ENCODE results near the gene TSPAN12. TPM values are rescaled to one million over a fixed set of nuclear protein-coding genes. Genes with fewer than 3 reads are reported as not detected.

Gene TSPAN12
- total and polyA plus RNA-seq, 2 donors (not counting 3 experiments of a cell fraction or from before 2014, with no cell fraction given) = 9.3 to 19.8 TPM

- ChIA-PET CTCF (interaction anchor here (0.9 to 2.4 kb wide), 2 partner anchors 8 to 22 kb away, joined by 4 to 11 read pairs; no protein-coding TSS in a partner anchor), POLR2A (no interaction called here)
- FAIRE-seq = no peak
- no peaks in the 10 kb centered on the region for H3K79me2 ChIP-seq (ENCODE audit: control insufficient read depth, insufficient read depth, low read length)
- H3K27ac ChIP-seq (ENCODE audit: insufficient read depth, low read depth, low read length) = no peak overlapping the region
- intact Hi-C loops (cut with micrococcal nuclease) (no loop called here), dilution Hi-C loops (cut with MboI; ENCODE audit: extremely low pct_ligation_motif_present, low sequenced_read_pairs) (no loop called here)
- H3K4me3 ChIP-seq (replicated peaks in 1 of 3; ENCODE audit: insufficient read depth in 1 of 3, low read depth in 1 of 3, low read length in 3 of 3) = no peak overlapping the region
- H2AFZ ChIP-seq (ENCODE audit: low read depth, low read length) = no peak overlapping the region
- TF ChIP-seq GATA2 (IDR thresholded peaks at IDR 0.05; ENCODE audit: insufficient read depth, insufficient read length, low read depth, low read length) (no peak), POLR2A (IDR thresholded peaks at IDR 0.05; ENCODE audit: low read depth, low read length) (no peak), FOS (IDR thresholded peaks at IDR 0.05; ENCODE audit: borderline replicate concordance, insufficient read depth, low read length) (no peak), EZH2 (IDR thresholded peaks at IDR 0.05; ENCODE audit: borderline replicate concordance, low read depth, low read length, severe bottlenecking) (no peak), MAX (IDR thresholded peaks at IDR 0.05; ENCODE audit: insufficient read depth, insufficient read length) (no peak), POLR2AphosphoS5 (IDR thresholded peaks at IDR 0.05; ENCODE audit: insufficient read depth, low read depth, low read length) (no peak), MYC (IDR thresholded peaks at IDR 0.05; ENCODE audit: low read depth, low read length) (no peak), JUN (IDR thresholded peaks at IDR 0.05; ENCODE audit: borderline replicate concordance, insufficient read depth, insufficient read length, low read depth) (no peak)
- no peak overlapping the region for H3K9ac ChIP-seq (replicated peaks; ENCODE audit: extremely low read depth, insufficient read depth, low read length)
- no peak for DNase-seq (ENCODE audit: low read depth, low spot score)
- no peaks in the 10 kb centered on the region for H3K9me3 ChIP-seq (replicated peaks; ENCODE audit: control insufficient read depth, insufficient read depth, low read length)
- H3K4me1 ChIP-seq (ENCODE audit: control insufficient read depth, extremely low read depth, insufficient read depth, low read length) = no peaks in the 10 kb centered on the region
- H4K20me1 ChIP-seq (replicated peaks; ENCODE audit: control insufficient read depth, extremely low read depth, insufficient read depth, low read length) = no peaks in the 10 kb centered on the region
- no peaks in the 10 kb centered on the region for H3K9me1 ChIP-seq (replicated peaks; ENCODE audit: control insufficient read depth, extremely low read depth, insufficient read depth, low read length)
- H3K36me3 ChIP-seq (ENCODE audit: control insufficient read depth in 2 of 2, extremely low read depth in 1 of 2, insufficient read depth in 2 of 2, low read length in 2 of 2) = no peaks in the 10 kb centered on the region
- no TSS peak for BruUV-seq (replicated peaks)
- H3K4me2 ChIP-seq (ENCODE audit: insufficient read depth, low read length) = no peak overlapping the region
- no peaks in the 10 kb centered on the region for H3K27me3 ChIP-seq (ENCODE audit: control insufficient read depth in 2 of 2, insufficient read depth in 2 of 2, low read length in 2 of 2)
Measured at GRCh38 chr7:120783721-120784120, 74.2 kb downstream of the TSPAN12 start.

- no peak for TF ChIP-seq GATA2 (IDR thresholded peaks at IDR 0.05; ENCODE audit: insufficient read depth, insufficient read length, low read depth, low read length)
- TF ChIP-seq FOS (IDR thresholded peaks at IDR 0.05; ENCODE audit: borderline replicate concordance, insufficient read depth, low read length) = no peak
- no peak for TF ChIP-seq EZH2 (IDR thresholded peaks at IDR 0.05; ENCODE audit: borderline replicate concordance, low read depth, low read length, severe bottlenecking)
- no peak for TF ChIP-seq MAX (IDR thresholded peaks at IDR 0.05; ENCODE audit: insufficient read depth, insufficient read length)
- no peak for TF ChIP-seq POLR2AphosphoS5 (IDR thresholded peaks at IDR 0.05; ENCODE audit: insufficient read depth, low read depth, low read length)
- TF ChIP-seq JUN (IDR thresholded peaks at IDR 0.05; ENCODE audit: borderline replicate concordance, insufficient read depth, insufficient read length, low read depth) = no peak
- TF ChIP-seq MYC (IDR thresholded peaks at IDR 0.05; ENCODE audit: low read depth, low read length) = no peak
- no peak for TF ChIP-seq CTCF (IDR thresholded peaks at IDR 0.05; ENCODE audit: extremely low read depth in 1 of 2, insufficient read depth in 1 of 2, low read depth in 1 of 2, low read length in 2 of 2)
- TF ChIP-seq POLR2A (IDR thresholded peaks at IDR 0.05; ENCODE audit: low read depth, low read length) = no peak
- POLR2A ChIA-PET = no interaction called here
- Histone ChIP-seq H3K9me1 (replicated peaks; ENCODE audit: control insufficient read depth, extremely low read depth, insufficient read depth, low read length) (no peaks in the 10 kb centered on the region), H3K27ac (ENCODE audit: insufficient read depth, low read depth, low read length) (no peak overlapping the region), H3K4me3 (replicated peaks in 1 of 3; ENCODE audit: insufficient read depth in 1 of 3, low read depth in 1 of 3, low read length in 3 of 3) (no peak overlapping the region), H3K27me3 (ENCODE audit: control insufficient read depth in 2 of 2, insufficient read depth in 2 of 2, low read length in 2 of 2) (no peaks in the 10 kb centered on the region), H2AFZ (ENCODE audit: low read depth, low read length) (no peak overlapping the region), H4K20me1 (replicated peaks; ENCODE audit: control insufficient read depth, extremely low read depth, insufficient read depth, low read length) (no peaks in the 10 kb centered on the region), H3K4me1 (ENCODE audit: control insufficient read depth, extremely low read depth, insufficient read depth, low read length) (no peaks in the 10 kb centered on the region), H3K9me3 (replicated peaks; ENCODE audit: control insufficient read depth, insufficient read depth, low read length) (no peaks in the 10 kb centered on the region), H3K36me3 (ENCODE audit: control insufficient read depth in 2 of 2, extremely low read depth in 1 of 2, insufficient read depth in 2 of 2, low read length in 2 of 2) (no peaks in the 10 kb centered on the region), H3K79me2 (ENCODE audit: control insufficient read depth, insufficient read depth, low read length) (no peaks in the 10 kb centered on the region), H3K9ac (replicated peaks; ENCODE audit: extremely low read depth, insufficient read depth, low read length) (no peak overlapping the region), H3K4me2 (ENCODE audit: insufficient read depth, low read length) (no peak overlapping the region)
- DNase-seq (ENCODE audit: low read depth, low spot score) (no peak), FAIRE-seq (no peak)
- no TSS peak for BruUV-seq (replicated peaks)
- intact Hi-C loops (cut with micrococcal nuclease) (no loop called here), dilution Hi-C loops (cut with MboI; ENCODE audit: extremely low pct_ligation_motif_present, low sequenced_read_pairs) (no loop called here)
- CTCF ChIA-PET = interaction anchor here (0.9 to 2.4 kb wide), 2 partner anchors 8 to 23 kb away, joined by 4 to 11 read pairs; no protein-coding TSS in a partner anchor
Measured at GRCh38 chr7:120783273-120783672, 74.7 kb downstream of the TSPAN12 start.

Measured in endothelial cell of umbilical vein (primary cell).